HepG2 (cell line): ENCODE data around the gene KLK10. TPM values are rescaled to one million over a fixed set of nuclear protein-coding genes. Genes with fewer than 3 reads are reported as not detected.
A peak's percentile ranks its signal among the peaks of the same experiment; 100 is the strongest.
"Not testable (repeated sequence)": the region's sequence is repeated elsewhere in the genome, so short reads cannot be mapped to it uniquely, and the experiment has no call there.

Experiments
- ATAC-seq: fragments of 200-7000 bp; cut with Tn5 transposase; 3 replicates; pipeline ENCODE4 v1.9.1; 2020; ENCODE audit warnings: mild to moderate bottlenecking, moderate library complexity
- BruUV-seq: library from RNA; stranded (reverse); fragments of 400-500 nt; replicated peaks from 2 replicates; lab custom pipeline; 2021; lab: Mats Ljungman, UMichigan
- CTCF ChIA-PET: fragments of 300-600 bp; formaldehyde crosslinking; extraction: SDS; loops from one replicate; lab custom pipeline; 2021; ENCODE audit warnings: low total read pairs, inconsistent platforms, low intra/inter-chr PET ratio; lab: Yijun Ruan, JAX
- POLR2A ChIA-PET: fragments of 350-600 bp; sonication (Branson Sonifier 250); formaldehyde crosslinking; loops from one replicate; lab custom pipeline; 2020; ENCODE audit warnings: antibody characterized with exemption, inconsistent platforms; lab: Yijun Ruan, JAX
- DNase-seq: peaks from one replicate; pipeline ENCODE4 v3.0.0-alpha.2; 2015; ENCODE audit warnings: low spot score
- FAIRE-seq: peaks from 3 replicates; lab custom pipeline; 2011; peaks lifted over from hg19 to GRCh38; lab: Jason Lieb, UNC
- H2AFZ ChIP-seq: one replicate; pipeline ENCODE4 v1.6.1; 2011; ENCODE audit warnings: low read length, inconsistent platforms
- H3K27ac ChIP-seq: fragments of 300-600 bp; 3 replicates; pipeline ENCODE4 v1.8.0; 2011; ENCODE audit warnings: mixed run types, mild to moderate bottlenecking, mixed read lengths, low read length, inconsistent platforms; ENCODE audit not compliant: insufficient read depth; ENCODE audit errors: extremely low read length
- H3K27me3 ChIP-seq, 2 experiments: fragments of 200-600 bp in 1 of 2; 2 replicates in 1 of 2; 3 replicates in 1 of 2; pipeline versions ENCODE4 v1.6.0 to v1.8.0; 2011; ENCODE audit warnings: low read length in 2 of 2, mild to moderate bottlenecking in 2 of 2, moderate library complexity in 2 of 2, inconsistent platforms in 1 of 2; ENCODE audit not compliant: insufficient read depth in 2 of 2, control insufficient read depth in 1 of 2
- H3K36me3 ChIP-seq, 2 experiments: fragments of 200-600 bp in 1 of 2; replicated peaks in 1 of 2; 2 replicates in 1 of 2; 3 replicates in 1 of 2; pipeline versions ENCODE4 v1.5.1 to v1.8.0; 2011; ENCODE audit warnings: low read length in 2 of 2, inconsistent platforms in 1 of 2; ENCODE audit not compliant: insufficient read depth in 2 of 2, control insufficient read depth in 1 of 2
- H3K4me1 ChIP-seq: 2 replicates; pipeline ENCODE4 v1.5.1; 2012; ENCODE audit warnings: low read length, inconsistent platforms; ENCODE audit not compliant: insufficient read depth
- H3K4me2 ChIP-seq: 2 replicates; pipeline ENCODE4 v1.6.0; 2011; ENCODE audit warnings: low read depth, low read length, inconsistent platforms
- H3K4me3 ChIP-seq, 3 experiments: fragments of 200-600 bp in 1 of 3; sonication (generic), shearing (Covaris generic) in 1 of 3; replicated peaks in 1 of 3; 2 replicates each; pipeline ENCODE4 v1.5.1; 2011 to 2016; ENCODE audit warnings: low read length in 3 of 3, inconsistent platforms in 2 of 3, low read depth in 2 of 3, mild to moderate bottlenecking in 2 of 3, control low read depth in 1 of 3, mixed read lengths in 1 of 3; ENCODE audit not compliant: insufficient read depth in 1 of 3
- H3K79me2 ChIP-seq: one replicate; pipeline ENCODE4 v1.6.1; 2011; ENCODE audit warnings: low read length, inconsistent platforms; ENCODE audit not compliant: insufficient read depth
- H3K9ac ChIP-seq: 2 replicates; pipeline ENCODE4 v1.6.0; 2011; ENCODE audit warnings: mild to moderate bottlenecking, low read depth, low read length, inconsistent platforms; ENCODE audit not compliant: insufficient read depth
- H3K9me3 ChIP-seq: 2 replicates; pipeline ENCODE4 v1.5.1; 2012; ENCODE audit warnings: mild to moderate bottlenecking, low read length
- H4K20me1 ChIP-seq: 2 replicates; pipeline ENCODE4 v1.6.0; 2011; ENCODE audit warnings: inconsistent platforms, mild to moderate bottlenecking, low read length, moderate library complexity; ENCODE audit not compliant: insufficient read depth
- CAMTA2 ChIP-seq: sonication (generic); formaldehyde crosslinking; IDR thresholded peaks from 2 replicates; pipeline ENCODE4 v1.4.0; 2020; ENCODE audit warnings: mild to moderate bottlenecking, missing genetic modification reagents, borderline replicate concordance
- ZNF629 ChIP-seq: sonication (generic); formaldehyde crosslinking; conservative IDR thresholded peaks from 2 replicates; pipeline ENCODE4 v1.5.0; 2020; ENCODE audit warnings: missing genetic modification reagents
- WGBS: methylation state at CpG from one replicate; pipeline ENCODE4 v1.1.6; 2017; ENCODE audit warnings: low lambda C conversion rate; 5-methylcytosine and 5-hydroxymethylcytosine counted together
- in situ Hi-C: cut with HindIII; loops from 2 replicates; pipeline ENCODE4 v1.10.0; 2017; ENCODE audit warnings: low pct_unique_long_range_greater_than_20kb; ENCODE audit not compliant: extremely low pct_ligation_motif_present
- intact Hi-C: fragments of 100-400 bp; cut with micrococcal nuclease; formaldehyde crosslinking; loops from one replicate; pipeline ENCODE4 v1.10.0; 2022; ENCODE audit not compliant: unreplicated experiment
- polyA plus RNA-seq, 8 experiments: library from polyadenylated mRNA; depleted of rRNA in 3 of 8; stranded (reverse) in 7 of 8; unstranded in 1 of 8; fragments of >200 nt; fragmentation: Illumina TruSeq in 4 of 8; extraction: Trizol in 4 of 8; gene quantifications; 2 replicates each; pipeline versions ENCODE4 v1.2.1 to v1.2.3, GENCODE V29; 2011 to 2016; ENCODE audit warnings: low read depth in 4 of 8, missing spikeins in 1 of 8, mixed read lengths in 1 of 8; ENCODE audit not compliant: insufficient read depth in 1 of 8
- total RNA-seq, 5 experiments: library from RNA; depleted of rRNA; stranded (reverse); fragments of >200 nt; fragmentation: Illumina TruSeq; extraction: Trizol; gene quantifications; 2 replicates each; pipeline ENCODE4 v1.2.3, GENCODE V29; 2016; ENCODE audit warnings: low read depth in 1 of 5
- TF ChIP-seq, protein P1 (sequence below): sonication (generic); formaldehyde crosslinking; IDR thresholded peaks from 2 replicates; pipeline ENCODE4 v1.4.0; 2020; ENCODE audit warnings: mild to moderate bottlenecking, missing genetic modification reagents

The KLK10 gene
- total and polyA plus RNA-seq, 2 of the 13 experiments (the other 11 are each of a cell fraction or from before 2014, with no cell fraction given), result not detected

DNA sequence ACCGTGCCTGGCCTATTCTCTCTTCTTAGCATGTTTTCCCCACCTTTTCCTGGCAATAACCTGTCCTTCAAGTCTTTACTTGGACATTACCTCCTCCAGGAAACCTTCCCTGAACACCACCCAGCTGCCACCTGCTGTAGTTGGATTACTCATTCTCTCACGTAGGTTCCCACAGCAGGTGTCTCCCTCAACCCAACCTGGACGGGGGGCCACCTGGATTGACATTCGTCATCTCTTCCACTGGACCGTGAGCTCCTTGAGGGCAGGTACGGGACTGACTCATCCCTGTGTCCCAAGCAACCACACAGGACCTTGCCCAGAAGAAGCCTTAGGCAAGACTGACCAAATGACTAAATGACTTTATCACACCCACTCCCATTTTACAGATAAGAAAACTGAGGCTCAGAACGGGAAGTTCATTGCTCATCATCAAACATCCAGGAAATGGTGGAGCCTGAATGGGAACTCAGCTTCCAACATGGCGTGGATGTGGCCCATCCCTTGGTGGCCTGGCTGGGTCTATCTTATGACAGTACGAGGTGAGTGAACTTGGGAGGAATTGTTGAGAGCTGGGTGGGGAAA lies 46.6 kb downstream of the KLK10 start:
- 9% methylated on average over 8 of the region's 9 CpGs for WGBS
- Histone ChIP-seq H2AFZ (no peak overlapping the region), H3K27ac (no peak overlapping the region), H3K4me1 (no peaks in the 10 kb centered on the region)
- ATAC-seq (no peak), DNase-seq (no peak)
- intact Hi-C loops, result no loop called here
- POLR2A ChIA-PET, result no interaction called here
- BruUV-seq, result no TSS peak
- TF ChIP-seq, protein P1, sequence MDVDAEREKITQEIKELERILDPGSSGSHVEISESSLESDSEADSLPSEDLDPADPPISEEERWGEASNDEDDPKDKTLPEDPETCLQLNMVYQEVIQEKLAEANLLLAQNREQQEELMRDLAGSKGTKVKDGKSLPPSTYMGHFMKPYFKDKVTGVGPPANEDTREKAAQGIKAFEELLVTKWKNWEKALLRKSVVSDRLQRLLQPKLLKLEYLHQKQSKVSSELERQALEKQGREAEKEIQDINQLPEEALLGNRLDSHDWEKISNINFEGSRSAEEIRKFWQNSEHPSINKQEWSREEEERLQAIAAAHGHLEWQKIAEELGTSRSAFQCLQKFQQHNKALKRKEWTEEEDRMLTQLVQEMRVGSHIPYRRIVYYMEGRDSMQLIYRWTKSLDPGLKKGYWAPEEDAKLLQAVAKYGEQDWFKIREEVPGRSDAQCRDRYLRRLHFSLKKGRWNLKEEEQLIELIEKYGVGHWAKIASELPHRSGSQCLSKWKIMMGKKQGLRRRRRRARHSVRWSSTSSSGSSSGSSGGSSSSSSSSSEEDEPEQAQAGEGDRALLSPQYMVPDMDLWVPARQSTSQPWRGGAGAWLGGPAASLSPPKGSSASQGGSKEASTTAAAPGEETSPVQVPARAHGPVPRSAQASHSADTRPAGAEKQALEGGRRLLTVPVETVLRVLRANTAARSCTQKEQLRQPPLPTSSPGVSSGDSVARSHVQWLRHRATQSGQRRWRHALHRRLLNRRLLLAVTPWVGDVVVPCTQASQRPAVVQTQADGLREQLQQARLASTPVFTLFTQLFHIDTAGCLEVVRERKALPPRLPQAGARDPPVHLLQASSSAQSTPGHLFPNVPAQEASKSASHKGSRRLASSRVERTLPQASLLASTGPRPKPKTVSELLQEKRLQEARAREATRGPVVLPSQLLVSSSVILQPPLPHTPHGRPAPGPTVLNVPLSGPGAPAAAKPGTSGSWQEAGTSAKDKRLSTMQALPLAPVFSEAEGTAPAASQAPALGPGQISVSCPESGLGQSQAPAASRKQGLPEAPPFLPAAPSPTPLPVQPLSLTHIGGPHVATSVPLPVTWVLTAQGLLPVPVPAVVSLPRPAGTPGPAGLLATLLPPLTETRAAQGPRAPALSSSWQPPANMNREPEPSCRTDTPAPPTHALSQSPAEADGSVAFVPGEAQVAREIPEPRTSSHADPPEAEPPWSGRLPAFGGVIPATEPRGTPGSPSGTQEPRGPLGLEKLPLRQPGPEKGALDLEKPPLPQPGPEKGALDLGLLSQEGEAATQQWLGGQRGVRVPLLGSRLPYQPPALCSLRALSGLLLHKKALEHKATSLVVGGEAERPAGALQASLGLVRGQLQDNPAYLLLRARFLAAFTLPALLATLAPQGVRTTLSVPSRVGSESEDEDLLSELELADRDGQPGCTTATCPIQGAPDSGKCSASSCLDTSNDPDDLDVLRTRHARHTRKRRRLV (CRISPR knock-in tag), result no peak
- TF ChIP-seq CAMTA2 (CRISPR knock-in tag) (no peak), ZNF629 (CRISPR knock-in tag) (peak; percentile 57; the same call in 1 of the 2 replicates)
- TF ChIP-seq, all 625 proteins: peak for 1
- CTCF ChIA-PET, result no interaction called here
- Histone ChIP-seq H3K27me3 (peaks cover 0 to 9% of the 10 kb centered on the region in 2 experiments; a peak in 3 of 5 replicates), H3K36me3 (no peaks in the 10 kb centered on the region), H3K9me3 (no peaks in the 10 kb centered on the region), H4K20me1 (no peaks in the 10 kb centered on the region), H3K79me2 (no peaks in the 10 kb centered on the region), H3K4me2 (no peak overlapping the region), H3K9ac (no peak overlapping the region), H3K4me3 (no peak overlapping the region)
- in situ Hi-C loops, result no loop called here
- FAIRE-seq, result no peak

DNA sequence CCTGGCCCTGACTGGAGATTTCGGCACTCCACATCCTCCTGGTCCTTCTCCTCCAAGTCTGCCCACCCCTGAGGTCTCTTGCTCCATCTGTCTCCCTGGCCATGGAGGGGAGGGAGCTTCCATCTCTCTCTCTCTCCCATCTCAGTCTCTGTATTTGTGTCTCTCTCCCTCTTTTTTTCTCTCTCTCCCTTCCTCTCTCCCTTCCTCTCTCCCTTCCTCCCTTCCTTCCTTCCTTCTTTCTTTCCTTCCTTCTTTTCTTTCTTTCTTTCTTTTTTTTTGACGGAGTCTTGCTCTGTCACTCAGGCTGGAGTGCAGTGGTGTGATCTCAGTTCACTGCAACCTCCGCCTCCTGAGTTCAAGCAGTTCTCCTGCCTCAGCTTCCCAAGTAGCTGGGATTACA lies 49.7 kb downstream of the KLK10 start:
- DNase-seq, BruUV-seq, intact Hi-C loops, H3K9me3 ChIP-seq, CTCF ChIA-PET, H4K20me1 ChIP-seq, H3K9ac ChIP-seq, ATAC-seq, FAIRE-seq, H3K27ac ChIP-seq, in situ Hi-C loops, H3K79me2 ChIP-seq, H2AFZ ChIP-seq, H3K4me1 ChIP-seq, POLR2A ChIA-PET, H3K36me3 ChIP-seq, H3K4me3 ChIP-seq: not testable (repeated sequence)
- 51% methylated on average over 3 of the region's 3 CpGs for WGBS
- Histone ChIP-seq H3K4me2 (peak overlapping the region; percentile 45; the same call in 1 of the 2 replicates), H3K27me3 (peaks cover 0 to 12% of the 10 kb centered on the region in 2 experiments; a peak in 4 of 5 replicates)
